ENCODE results near the gene ITPK1. TPM values are rescaled to one million over a fixed set of nuclear protein-coding genes. Genes with fewer than 3 reads are reported as not detected.

Gene ITPK1
- total RNA-seq, 3 donors from 2014 or later, result 27.8 to 91.7 (median 42.9) TPM

- Histone ChIP-seq H3K36me3 (no peaks in the 10 kb centered on the region), H3K27ac (no peak overlapping the region), H3K4me1 (peaks cover 7 to 8% of the 10 kb centered on the region in 2 donors), H3K9me3 (no peaks in the 10 kb centered on the region), H3K27me3 (no peaks in the 10 kb centered on the region), H3K4me3 (no peak overlapping the region)
- DNase-seq (ENCODE audit: low spot score in 2 of 2), result no peak
- intact Hi-C loops (cut with DNase I; ENCODE audit: low total_unique reads), result no loop called here
- TF ChIP-seq CTCF (IDR thresholded peaks at IDR 0.05) (no peak), POLR2AphosphoS5 (IDR thresholded peaks at IDR 0.05) (no peak), POLR2A (IDR thresholded peaks at IDR 0.05) (no peak)
These were observed 130.8 kb downstream of the ITPK1 start for GRCh38 chr14:92984896-92985295.

- intact Hi-C loops (cut with DNase I; ENCODE audit: low total_unique reads), result no loop called here
- H3K4me3 ChIP-seq, result no peak overlapping the region
- H3K9me3 ChIP-seq, result peaks cover under 1 to 1% of the 10 kb centered on the region in 2 donors
- TF ChIP-seq POLR2A (IDR thresholded peaks at IDR 0.05) (no peak), CTCF (IDR thresholded peaks at IDR 0.05) (no peak)
- no peak for DNase-seq (ENCODE audit: low spot score in 2 of 2)
- no peak overlapping the region for H3K27ac ChIP-seq
- no peaks in the 10 kb centered on the region for H3K27me3 ChIP-seq
- peaks cover 7 to 8% of the 10 kb centered on the region in 2 donors for H3K4me1 ChIP-seq
- no peaks in the 10 kb centered on the region for H3K36me3 ChIP-seq
These were observed 131.5 kb downstream of the ITPK1 start for GRCh38 chr14:92984082-92984788.

- Histone ChIP-seq H3K9me3 (peaks cover 13 to 14% of the 10 kb centered on the region in 2 donors), H3K27me3 (no peaks in the 10 kb centered on the region), H3K4me3 (no peak overlapping the region), H3K4me1 (peaks cover 7 to 8% of the 10 kb centered on the region in 2 donors), H3K27ac (no peak overlapping the region), H3K36me3 (no peaks in the 10 kb centered on the region)
- no peak for TF ChIP-seq CTCF (IDR thresholded peaks at IDR 0.05)
- TF ChIP-seq POLR2A (IDR thresholded peaks at IDR 0.05), result no peak
- no peak for TF ChIP-seq POLR2AphosphoS5 (IDR thresholded peaks at IDR 0.05)
- no peak for DNase-seq (ENCODE audit: low spot score in 2 of 2)
- intact Hi-C loops (cut with DNase I; ENCODE audit: low total_unique reads), result no loop called here
These were observed 132.8 kb downstream of the ITPK1 start for GRCh38 chr14:92982956-92983355.

- Histone ChIP-seq H3K36me3 (no peaks in the 10 kb centered on the region), H3K27ac (no peak overlapping the region), H3K27me3 (no peaks in the 10 kb centered on the region), H3K9me3 (peaks cover 15 to 21% of the 10 kb centered on the region in 2 donors), H3K4me1 (peaks cover 0 to 8% of the 10 kb centered on the region in 2 donors), H3K4me3 (no peak overlapping the region)
- no peak for TF ChIP-seq POLR2A (IDR thresholded peaks at IDR 0.05)
- TF ChIP-seq POLR2AphosphoS5 (IDR thresholded peaks at IDR 0.05), result no peak
- no peak for TF ChIP-seq CTCF (IDR thresholded peaks at IDR 0.05)
- no peak for DNase-seq (ENCODE audit: low spot score in 2 of 2)
- intact Hi-C loops (cut with DNase I; ENCODE audit: low total_unique reads), result no loop called here
These were observed 134.0 kb downstream of the ITPK1 start for GRCh38 chr14:92981726-92982125.

GRCh38 chr14:92980866-92981265, 134.9 kb downstream of the ITPK1 start:
- Histone ChIP-seq H3K4me3 (no peak overlapping the region), H3K9me3 (peaks cover 15 to 29% of the 10 kb centered on the region in 2 donors), H3K4me1 (no peaks in the 10 kb centered on the region), H3K27me3 (no peaks in the 10 kb centered on the region), H3K27ac (no peak overlapping the region), H3K36me3 (no peaks in the 10 kb centered on the region)
- TF ChIP-seq POLR2A (IDR thresholded peaks at IDR 0.05) (no peak), POLR2AphosphoS5 (IDR thresholded peaks at IDR 0.05) (no peak), CTCF (IDR thresholded peaks at IDR 0.05) (no peak)
- DNase-seq (ENCODE audit: low spot score in 2 of 2), result no peak
- intact Hi-C loops (cut with DNase I; ENCODE audit: low total_unique reads), result loop anchor here (1.0 kb wide), 1 partner anchor 17 kb away; no protein-coding TSS in a partner anchor

All from breast epithelium (tissue), 4 donors.